ENCODE data around the gene SLC36A1.
A peak's percentile ranks its signal among the peaks of the same experiment; 100 is the strongest.

SLC36A1 gene

GRCh38 chr5:151534350-151534749 is 86.9 kb downstream of the SLC36A1 start:
- no peak for DNase-seq (ENCODE audit: low spot score)

- DNase-seq (ENCODE audit: low spot score) = no peak
These were observed 89.6 kb downstream of the SLC36A1 start for GRCh38 chr5:151537044-151537443.

- DNase-seq (ENCODE audit: low spot score) = peak; percentile 60
These were observed 94.2 kb downstream of the SLC36A1 start for GRCh38 chr5:151541571-151541970.
